HepG2 (cell line): Measurements from ENCODE around the gene PKM. TPM values are rescaled to one million over a fixed set of nuclear protein-coding genes. Genes with fewer than 3 reads are reported as not detected.
A peak's percentile ranks its signal among the peaks of the same experiment; 100 is the strongest.

Experiments
- ATAC-seq: fragments of 200-7000 bp; cut with Tn5 transposase; 3 replicates; pipeline ENCODE4 v1.9.1; 2020; ENCODE audit warnings: mild to moderate bottlenecking, moderate library complexity
- BruUV-seq: library from RNA; stranded (reverse); fragments of 400-500 nt; replicated peaks from 2 replicates; lab custom pipeline; 2021; lab: Mats Ljungman, UMichigan
- CTCF ChIA-PET: fragments of 300-600 bp; formaldehyde crosslinking; extraction: SDS; loops from one replicate; lab custom pipeline; 2021; ENCODE audit warnings: low total read pairs, inconsistent platforms, low intra/inter-chr PET ratio; lab: Yijun Ruan, JAX
- POLR2A ChIA-PET: fragments of 350-600 bp; sonication (Branson Sonifier 250); formaldehyde crosslinking; loops from one replicate; lab custom pipeline; 2020; ENCODE audit warnings: antibody characterized with exemption, inconsistent platforms; lab: Yijun Ruan, JAX
- DNase-seq: peaks from one replicate; pipeline ENCODE4 v3.0.0-alpha.2; 2015; ENCODE audit warnings: low spot score
- FAIRE-seq: peaks from 3 replicates; lab custom pipeline; 2011; peaks lifted over from hg19 to GRCh38; lab: Jason Lieb, UNC
- H2AFZ ChIP-seq: one replicate; pipeline ENCODE4 v1.6.1; 2011; ENCODE audit warnings: low read length, inconsistent platforms
- H3K27ac ChIP-seq: fragments of 300-600 bp; 3 replicates; pipeline ENCODE4 v1.8.0; 2011; ENCODE audit warnings: mixed run types, mild to moderate bottlenecking, mixed read lengths, low read length, inconsistent platforms; ENCODE audit not compliant: insufficient read depth; ENCODE audit errors: extremely low read length
- H3K27me3 ChIP-seq, 2 experiments: fragments of 200-600 bp in 1 of 2; 2 replicates in 1 of 2; 3 replicates in 1 of 2; pipeline versions ENCODE4 v1.6.0 to v1.8.0; 2011; ENCODE audit warnings: low read length in 2 of 2, mild to moderate bottlenecking in 2 of 2, moderate library complexity in 2 of 2, inconsistent platforms in 1 of 2; ENCODE audit not compliant: insufficient read depth in 2 of 2, control insufficient read depth in 1 of 2
- H3K36me3 ChIP-seq, 2 experiments: fragments of 200-600 bp in 1 of 2; replicated peaks in 1 of 2; 2 replicates in 1 of 2; 3 replicates in 1 of 2; pipeline versions ENCODE4 v1.5.1 to v1.8.0; 2011; ENCODE audit warnings: low read length in 2 of 2, inconsistent platforms in 1 of 2; ENCODE audit not compliant: insufficient read depth in 2 of 2, control insufficient read depth in 1 of 2
- H3K4me1 ChIP-seq: 2 replicates; pipeline ENCODE4 v1.5.1; 2012; ENCODE audit warnings: low read length, inconsistent platforms; ENCODE audit not compliant: insufficient read depth
- H3K4me2 ChIP-seq: 2 replicates; pipeline ENCODE4 v1.6.0; 2011; ENCODE audit warnings: low read depth, low read length, inconsistent platforms
- H3K4me3 ChIP-seq, 3 experiments: fragments of 200-600 bp in 1 of 3; sonication (generic), shearing (Covaris generic) in 1 of 3; replicated peaks in 1 of 3; 2 replicates each; pipeline ENCODE4 v1.5.1; 2011 to 2016; ENCODE audit warnings: low read length in 3 of 3, inconsistent platforms in 2 of 3, low read depth in 2 of 3, mild to moderate bottlenecking in 2 of 3, control low read depth in 1 of 3, mixed read lengths in 1 of 3; ENCODE audit not compliant: insufficient read depth in 1 of 3
- H3K79me2 ChIP-seq: one replicate; pipeline ENCODE4 v1.6.1; 2011; ENCODE audit warnings: low read length, inconsistent platforms; ENCODE audit not compliant: insufficient read depth
- H3K9ac ChIP-seq: 2 replicates; pipeline ENCODE4 v1.6.0; 2011; ENCODE audit warnings: mild to moderate bottlenecking, low read depth, low read length, inconsistent platforms; ENCODE audit not compliant: insufficient read depth
- H3K9me3 ChIP-seq: 2 replicates; pipeline ENCODE4 v1.5.1; 2012; ENCODE audit warnings: mild to moderate bottlenecking, low read length
- H4K20me1 ChIP-seq: 2 replicates; pipeline ENCODE4 v1.6.0; 2011; ENCODE audit warnings: inconsistent platforms, mild to moderate bottlenecking, low read length, moderate library complexity; ENCODE audit not compliant: insufficient read depth
- DPF2 ChIP-seq: sonication (generic); formaldehyde crosslinking; IDR thresholded peaks from 2 replicates; pipeline ENCODE4 v1.4.0; 2020; ENCODE audit warnings: mild to moderate bottlenecking, low read depth, missing genetic modification reagents, borderline replicate concordance
- GTF3A ChIP-seq: sonication (generic); formaldehyde crosslinking; conservative IDR thresholded peaks from 2 replicates; pipeline ENCODE4 v1.4.0; 2020; ENCODE audit warnings: mild to moderate bottlenecking, missing genetic modification reagents
- HMGA1 ChIP-seq: sonication (generic); formaldehyde crosslinking; conservative IDR thresholded peaks from 2 replicates; pipeline ENCODE4 v1.4.0; 2020; ENCODE audit warnings: missing genetic modification reagents
- JUN ChIP-seq: sonication (generic); formaldehyde crosslinking; IDR thresholded peaks from 2 replicates; pipeline ENCODE4 v1.4.0; 2020; ENCODE audit warnings: mild to moderate bottlenecking, missing genetic modification reagents
- MTA3 ChIP-seq: sonication (generic); formaldehyde crosslinking; IDR thresholded peaks from 2 replicates; pipeline ENCODE4 v1.4.0; 2020; ENCODE audit warnings: missing genetic modification reagents
- PTBP1 ChIP-seq: fragments of 200-400 bp; formaldehyde crosslinking; IDR thresholded peaks from 2 replicates; pipeline ENCODE4 v1.6.1; 2018; ENCODE audit warnings: low read length, low read depth; ENCODE audit not compliant: poor library complexity, severe bottlenecking
- ZNF230 ChIP-seq: sonication (generic); formaldehyde crosslinking; IDR thresholded peaks from 2 replicates; pipeline ENCODE4 v1.4.0; 2020; ENCODE audit warnings: mild to moderate bottlenecking, missing genetic modification reagents
- ZNF816 ChIP-seq: sonication (generic); formaldehyde crosslinking; IDR thresholded peaks from 2 replicates; pipeline ENCODE4 v1.8.0; 2022; ENCODE audit warnings: missing genetic modification reagents, mild to moderate bottlenecking, borderline replicate concordance
- WGBS: methylation state at CpG from one replicate; pipeline ENCODE4 v1.1.6; 2017; ENCODE audit warnings: low lambda C conversion rate; 5-methylcytosine and 5-hydroxymethylcytosine counted together
- in situ Hi-C: cut with HindIII; loops from 2 replicates; pipeline ENCODE4 v1.10.0; 2017; ENCODE audit warnings: low pct_unique_long_range_greater_than_20kb; ENCODE audit not compliant: extremely low pct_ligation_motif_present
- intact Hi-C: fragments of 100-400 bp; cut with micrococcal nuclease; formaldehyde crosslinking; loops from one replicate; pipeline ENCODE4 v1.10.0; 2022; ENCODE audit not compliant: unreplicated experiment
- polyA plus RNA-seq, 8 experiments: library from polyadenylated mRNA; depleted of rRNA in 3 of 8; stranded (reverse) in 7 of 8; unstranded in 1 of 8; fragments of >200 nt; fragmentation: Illumina TruSeq in 4 of 8; extraction: Trizol in 4 of 8; gene quantifications; 2 replicates each; pipeline versions ENCODE4 v1.2.1 to v1.2.3, GENCODE V29; 2011 to 2016; ENCODE audit warnings: low read depth in 4 of 8, missing spikeins in 1 of 8, mixed read lengths in 1 of 8; ENCODE audit not compliant: insufficient read depth in 1 of 8
- total RNA-seq, 5 experiments: library from RNA; depleted of rRNA; stranded (reverse); fragments of >200 nt; fragmentation: Illumina TruSeq; extraction: Trizol; gene quantifications; 2 replicates each; pipeline ENCODE4 v1.2.3, GENCODE V29; 2016; ENCODE audit warnings: low read depth in 1 of 5
- TF ChIP-seq, protein P1 (sequence below): sonication (generic); formaldehyde crosslinking; IDR thresholded peaks from 2 replicates; pipeline ENCODE4 v1.8.0; 2022; ENCODE audit warnings: missing genetic modification reagents, mild to moderate bottlenecking, inconsistent platforms, borderline replicate concordance

The PKM gene
- total and polyA plus RNA-seq, 2 of the 13 experiments (the other 11 are each of a cell fraction or from before 2014, with no cell fraction given) = 488 to 780 TPM

- ChIA-PET CTCF (no interaction called here), POLR2A (interaction anchor here (0.7 to 2.0 kb wide), 3 partner anchors 11 to 138 kb away, joined by 3 to 9 read pairs (median 6); partner anchors contain the start of gene HEXA)
- Histone ChIP-seq H2AFZ (peak overlapping the region; percentile 32), H3K79me2 (no peaks in the 10 kb centered on the region), H3K27ac (no peak overlapping the region), H3K4me1 (peaks cover 47% of the 10 kb centered on the region), H3K27me3 (peaks cover 0 to 6% of the 10 kb centered on the region in 2 experiments; a peak in 2 of 5 replicates), H3K36me3 (no peaks in the 10 kb centered on the region), H4K20me1 (no peaks in the 10 kb centered on the region), H3K4me3 (no peak overlapping the region), H3K9ac (no peak overlapping the region), H3K4me2 (peak overlapping the region; percentile 72), H3K9me3 (no peaks in the 10 kb centered on the region)
- FAIRE-seq (no peak), DNase-seq (no peak), ATAC-seq (no peak)
- BruUV-seq = no TSS peak
- TF ChIP-seq ZNF230 (CRISPR knock-in tag) = no peak
- no peak for TF ChIP-seq MTA3 (CRISPR knock-in tag)
- TF ChIP-seq GTF3A = no peak
- TF ChIP-seq HMGA1 = no peak
- TF ChIP-seq, protein P1, sequence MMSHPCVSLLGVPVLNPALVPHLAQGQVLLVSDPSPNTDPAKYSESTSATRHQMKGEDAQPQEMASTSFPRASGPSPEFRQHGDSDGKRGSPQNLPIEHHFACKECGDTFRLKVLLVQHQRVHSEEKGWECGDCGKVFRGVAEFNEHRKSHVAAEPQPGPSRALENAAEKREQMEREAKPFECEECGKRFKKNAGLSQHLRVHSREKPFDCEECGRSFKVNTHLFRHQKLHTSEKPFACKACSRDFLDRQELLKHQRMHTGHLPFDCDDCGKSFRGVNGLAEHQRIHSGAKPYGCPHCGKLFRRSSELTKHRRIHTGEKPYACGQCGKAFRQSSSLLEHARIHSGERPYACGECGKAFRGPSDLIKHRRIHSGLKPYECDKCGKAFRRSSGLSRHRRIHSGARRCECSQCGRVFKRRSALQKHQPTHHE (CRISPR knock-in tag) = no peak
- no peak for TF ChIP-seq PTBP1
- no peak for TF ChIP-seq ZNF816 (CRISPR knock-in tag)
- TF ChIP-seq DPF2 (CRISPR knock-in tag) = no peak
- no peak for TF ChIP-seq JUN
- 67% methylated on average over 1 of the region's 1 CpG for WGBS
- intact Hi-C loops (no loop called here), in situ Hi-C loops (no loop called here)
Observed at GRCh38 chr15:72237853-72238224, 6.8 kb upstream of the PKM start.
